GM12873 (cell line): Measurements from ENCODE around the gene SGCD.

Experiments used
- CTCF ChIP-seq: IDR thresholded peaks from 2 replicates; pipeline ENCODE4 v1.5.1; 2012; ENCODE audit warnings: low read depth, mild to moderate bottlenecking, moderate library complexity, low read length, control low read depth; ENCODE audit not compliant: insufficient read depth; ENCODE audit errors: missing control alignments

SGCD gene

GRCh38 chr5:156534906-156535485, 208.0 kb downstream of the SGCD start:
- TF ChIP-seq CTCF = no peak

GRCh38 chr5:156540491-156540890, 213.5 kb downstream of the SGCD start:
- no peak for TF ChIP-seq CTCF

- no peak for TF ChIP-seq CTCF
These were observed 214.6 kb downstream of the SGCD start for GRCh38 chr5:156541582-156541981.

GRCh38 chr5:156543348-156544145, 216.6 kb downstream of the SGCD start:
- TF ChIP-seq CTCF = no peak

- no peak for TF ChIP-seq CTCF
These were observed 225.9 kb downstream of the SGCD start for GRCh38 chr5:156552855-156553358.

GRCh38 chr5:156556666-156557406, 229.9 kb downstream of the SGCD start:
- no peak for TF ChIP-seq CTCF

- no peak for TF ChIP-seq CTCF
These were observed 233.0 kb downstream of the SGCD start for GRCh38 chr5:156560002-156560401.
